Spleen (tissue), 11 donors: ENCODE data around the gene MBOAT2. TPM values are rescaled to one million over a fixed set of nuclear protein-coding genes. Genes with fewer than 3 reads are reported as not detected.

ENCODE experiments used
- DNase-seq: peaks from one replicate; pipeline ENCODE4 v3.0.0-alpha.2; 2020
- H3K27ac ChIP-seq, 8 donors: fragments of 200-600 bp; sonication (generic) in 7 of 8; 1 replicate in 4 of 8; 2 replicates in 4 of 8; pipeline versions ENCODE4 v1.5.0 to v1.8.0; 2016 to 2021; ENCODE audit warnings: inconsistent platforms in 4 of 8, mild to moderate bottlenecking in 4 of 8, moderate library complexity in 1 of 8
- H3K27me3 ChIP-seq, 7 donors: fragments of 200-600 bp; sonication (generic) in 6 of 7; replicated peaks in 1 of 7; 1 replicate in 4 of 7; 2 replicates in 3 of 7; pipeline versions ENCODE4 v1.5.0 to v1.8.0; 2016 to 2021; ENCODE audit warnings: inconsistent platforms in 3 of 7, mild to moderate bottlenecking in 1 of 7
- H3K36me3 ChIP-seq, 6 donors: fragments of 200-600 bp; sonication (generic) in 5 of 6; 1 replicate in 4 of 6; 2 replicates in 2 of 6; pipeline versions ENCODE4 v1.5.0 to v1.8.0; 2016 to 2021; ENCODE audit warnings: inconsistent platforms in 2 of 6
- H3K4me1 ChIP-seq, 6 donors: fragments of 200-600 bp; sonication (generic) in 5 of 6; 1 replicate in 3 of 6; 2 replicates in 3 of 6; pipeline versions ENCODE4 v1.5.0 to v1.8.0; 2016 to 2021; ENCODE audit warnings: inconsistent platforms in 3 of 6
- H3K4me3 ChIP-seq, 8 donors: fragments of 200-600 bp; sonication (generic) in 7 of 8; 1 replicate in 4 of 8; 2 replicates in 4 of 8; pipeline versions ENCODE4 v1.5.0 to v1.8.0; 2016 to 2021; ENCODE audit warnings: inconsistent platforms in 4 of 8, mild to moderate bottlenecking in 4 of 8, moderate library complexity in 2 of 8
- H3K9me3 ChIP-seq, 8 donors: fragments of 200-600 bp; sonication (generic) in 7 of 8; 1 replicate in 4 of 8; 2 replicates in 4 of 8; pipeline versions ENCODE4 v1.5.0 to v1.8.0; 2016 to 2021; ENCODE audit warnings: inconsistent platforms in 4 of 8
- POLR2A ChIP-seq, 3 donors: fragments of 450-650 bp; IDR thresholded peaks; one replicate each; pipeline ENCODE4 v1.5.1; 2017; ENCODE audit warnings: antibody characterized with exemption in 3 of 3, mild to moderate bottlenecking in 1 of 3
- POLR2AphosphoS5 ChIP-seq, 3 donors: sonication (generic); formaldehyde crosslinking; IDR thresholded peaks; one replicate each; pipeline ENCODE4 v1.5.1; 2017; ENCODE audit warnings: antibody characterized with exemption in 3 of 3
- WGBS, 5 donors: extraction: QIAGEN DNeasy Blood & Tissue Kit in 3 of 5; methylation state at CpG; one replicate each; pipeline versions ENCODE4 v1.1.5 to v1.1.7; 2013 to 2018; 5-methylcytosine and 5-hydroxymethylcytosine counted together
- intact Hi-C: fragments of 100-400 bp; cut with DNase I; formaldehyde crosslinking; loops from one replicate; pipeline ENCODE4 v1.15.0; 2023; ENCODE audit warnings: low total_unique reads
- polyA plus RNA-seq, 3 donors: library from polyadenylated mRNA; stranded (reverse); fragments of 200-250 nt; gene quantifications; one replicate each; pipeline ENCODE4 v1.2.1, GENCODE V29; 2013
- total RNA-seq, 7 donors: library from RNA; depleted of rRNA in 3 of 7; stranded (reverse); fragments of >200 nt in 3 of 7; fragmentation: NEBNext Ultra II Directional in 4 of 7; extraction: Animal tissue kit (Norgen Biotek cat#: 25700) in 4 of 7; gene quantifications; one replicate each; pipeline versions ENCODE4 v1.1.0 to v1.2.1, GENCODE V29; 2016 to 2021
- TF ChIP-seq, protein P1 (sequence below), 11 experiments: fragments of 200-600 bp in 7 of 11; fragments of 450-650 bp in 4 of 11; sonication (generic) in 4 of 11; IDR thresholded peaks in 8 of 11; conservative IDR thresholded peaks in 3 of 11; 1 replicate in 7 of 11; 2 replicates in 4 of 11; pipeline versions ENCODE4 v1.4.0 to v1.8.0; 2016 to 2021; ENCODE audit warnings: antibody characterized with exemption in 11 of 11, inconsistent platforms in 4 of 11, mild to moderate bottlenecking in 1 of 11
- donor health status: healthy with polysubstance abuse.
- donor health status: DM: no; HTN: no; CAD: no; lungs with moderate emphysema.
- donor health status: DM: no; HTN: no; CAD: no.
- donor health status: Bipolar disorder and iron deficiency.
- donor health status: healthy.
- donor health status: DM: no; HTN: no; CAD: no.
- donor health status: DM: yes; HTN: yes; CAD: no.

Gene MBOAT2
- total and polyA plus RNA-seq, 10 donors = 1.9 to 44.1 (median 18.3) TPM

DNA sequence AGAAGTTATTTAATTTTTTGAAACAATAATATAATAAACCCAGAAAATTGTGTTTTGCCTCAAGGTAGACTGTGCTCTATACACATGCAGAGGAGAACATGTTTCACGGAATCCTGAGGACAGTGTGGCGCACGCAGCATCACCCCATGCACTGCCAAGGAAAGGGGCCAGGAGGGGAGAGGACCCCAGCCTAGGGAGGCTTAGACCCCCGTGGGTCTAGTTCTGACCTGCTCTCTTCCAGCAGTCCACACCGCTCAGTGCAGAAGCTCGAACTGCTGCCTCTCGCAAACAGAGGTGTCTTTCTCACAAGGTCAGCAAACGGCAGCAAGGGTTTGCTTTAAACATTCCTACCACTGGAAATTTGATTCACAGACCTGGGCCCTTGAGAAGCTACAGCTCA, 114.5 kb downstream of the MBOAT2 start:
- intact Hi-C loops = no loop called here
- WGBS, 5 donors = 90 to 95% (median 94%) methylated on average over 8 of the region's 8 CpGs
- peaks cover 0 to 7% (median 0%) of the 10 kb centered on the region in 6 donors for H3K4me1 ChIP-seq
- TF ChIP-seq POLR2AphosphoS5 (IDR thresholded peaks at IDR 0.05) (no peak), POLR2A (IDR thresholded peaks at IDR 0.05) (no peak)
- TF ChIP-seq, protein P1, sequence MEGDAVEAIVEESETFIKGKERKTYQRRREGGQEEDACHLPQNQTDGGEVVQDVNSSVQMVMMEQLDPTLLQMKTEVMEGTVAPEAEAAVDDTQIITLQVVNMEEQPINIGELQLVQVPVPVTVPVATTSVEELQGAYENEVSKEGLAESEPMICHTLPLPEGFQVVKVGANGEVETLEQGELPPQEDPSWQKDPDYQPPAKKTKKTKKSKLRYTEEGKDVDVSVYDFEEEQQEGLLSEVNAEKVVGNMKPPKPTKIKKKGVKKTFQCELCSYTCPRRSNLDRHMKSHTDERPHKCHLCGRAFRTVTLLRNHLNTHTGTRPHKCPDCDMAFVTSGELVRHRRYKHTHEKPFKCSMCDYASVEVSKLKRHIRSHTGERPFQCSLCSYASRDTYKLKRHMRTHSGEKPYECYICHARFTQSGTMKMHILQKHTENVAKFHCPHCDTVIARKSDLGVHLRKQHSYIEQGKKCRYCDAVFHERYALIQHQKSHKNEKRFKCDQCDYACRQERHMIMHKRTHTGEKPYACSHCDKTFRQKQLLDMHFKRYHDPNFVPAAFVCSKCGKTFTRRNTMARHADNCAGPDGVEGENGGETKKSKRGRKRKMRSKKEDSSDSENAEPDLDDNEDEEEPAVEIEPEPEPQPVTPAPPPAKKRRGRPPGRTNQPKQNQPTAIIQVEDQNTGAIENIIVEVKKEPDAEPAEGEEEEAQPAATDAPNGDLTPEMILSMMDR (IDR thresholded peaks at IDR 0.05 in 8 of 11, conservative IDR thresholded peaks at IDR 0.05 in 3 of 11) = no peak
- no peak overlapping the region for H3K4me3 ChIP-seq
- H3K27ac ChIP-seq = no peak overlapping the region
- no peak for DNase-seq
- no peaks in the 10 kb centered on the region for H3K36me3 ChIP-seq
- no peaks in the 10 kb centered on the region for H3K27me3 ChIP-seq
- H3K9me3 ChIP-seq = no peaks in the 10 kb centered on the region

DNA sequence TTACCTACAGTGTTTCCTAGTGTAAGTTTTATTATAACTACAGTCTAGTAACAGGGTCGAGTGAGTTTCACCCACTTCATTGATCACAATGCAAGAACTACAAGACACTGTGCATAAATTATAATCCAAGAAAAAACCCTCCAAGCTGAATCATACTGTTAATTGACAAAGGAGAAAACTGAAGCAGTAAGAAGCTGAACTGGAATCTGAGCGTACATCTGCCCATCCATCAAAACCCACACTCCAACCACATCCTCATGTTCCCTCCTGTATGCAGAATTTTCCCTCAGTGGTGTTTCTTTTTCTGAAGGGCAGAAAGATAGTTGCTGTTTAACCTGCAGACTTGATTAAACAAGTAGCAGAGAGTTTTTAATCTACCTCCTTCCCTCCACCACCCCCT, 116.6 kb downstream of the MBOAT2 start:
- WGBS, 5 donors = 46 to 55% (median 54%) methylated on average over 2 of the region's 2 CpGs
- no peak for DNase-seq

DNA sequence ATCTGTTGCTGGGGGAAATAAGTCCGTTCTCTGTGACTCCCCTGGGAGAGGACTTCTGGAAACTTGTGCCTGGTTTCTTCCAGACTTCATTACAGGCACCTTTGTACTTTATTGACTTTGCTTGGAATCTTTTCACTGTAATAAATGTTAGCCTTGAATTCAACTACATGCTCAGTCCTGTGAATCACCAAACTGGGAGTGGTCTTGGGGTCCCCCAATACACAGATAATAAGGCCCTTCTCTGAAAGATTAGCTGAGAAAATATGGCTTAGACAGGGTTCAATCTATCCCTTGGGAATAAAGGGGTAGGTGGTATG, 117.3 kb downstream of the MBOAT2 start:
- DNase-seq = no peak
- Histone ChIP-seq H3K4me1 (no peaks in the 10 kb centered on the region), H3K27me3 (no peaks in the 10 kb centered on the region), H3K27ac (no peak overlapping the region), H3K36me3 (peaks cover 0 to 4% (median 0%) of the 10 kb centered on the region in 6 donors), H3K4me3 (no peak overlapping the region), H3K9me3 (no peaks in the 10 kb centered on the region)
- TF ChIP-seq, protein P1 (IDR thresholded peaks at IDR 0.05 in 8 of 11, conservative IDR thresholded peaks at IDR 0.05 in 3 of 11) = no peak
- TF ChIP-seq POLR2A (IDR thresholded peaks at IDR 0.05) (no peak), POLR2AphosphoS5 (IDR thresholded peaks at IDR 0.05) (no peak)
- 69 to 81% (median 73%) methylated on average over 1 of the region's 1 CpG for WGBS, 5 donors
- intact Hi-C loops = no loop called here

More for the DNA sequence above, 116.6 kb downstream of the MBOAT2 start:
- TF ChIP-seq POLR2A (IDR thresholded peaks at IDR 0.05) = no peak
- no peak for TF ChIP-seq POLR2AphosphoS5 (IDR thresholded peaks at IDR 0.05)
- Histone ChIP-seq H3K4me3 (no peak overlapping the region), H3K27me3 (no peaks in the 10 kb centered on the region), H3K4me1 (no peaks in the 10 kb centered on the region), H3K36me3 (no peaks in the 10 kb centered on the region), H3K27ac (no peak overlapping the region), H3K9me3 (no peaks in the 10 kb centered on the region)
- intact Hi-C loops = no loop called here

DNA sequence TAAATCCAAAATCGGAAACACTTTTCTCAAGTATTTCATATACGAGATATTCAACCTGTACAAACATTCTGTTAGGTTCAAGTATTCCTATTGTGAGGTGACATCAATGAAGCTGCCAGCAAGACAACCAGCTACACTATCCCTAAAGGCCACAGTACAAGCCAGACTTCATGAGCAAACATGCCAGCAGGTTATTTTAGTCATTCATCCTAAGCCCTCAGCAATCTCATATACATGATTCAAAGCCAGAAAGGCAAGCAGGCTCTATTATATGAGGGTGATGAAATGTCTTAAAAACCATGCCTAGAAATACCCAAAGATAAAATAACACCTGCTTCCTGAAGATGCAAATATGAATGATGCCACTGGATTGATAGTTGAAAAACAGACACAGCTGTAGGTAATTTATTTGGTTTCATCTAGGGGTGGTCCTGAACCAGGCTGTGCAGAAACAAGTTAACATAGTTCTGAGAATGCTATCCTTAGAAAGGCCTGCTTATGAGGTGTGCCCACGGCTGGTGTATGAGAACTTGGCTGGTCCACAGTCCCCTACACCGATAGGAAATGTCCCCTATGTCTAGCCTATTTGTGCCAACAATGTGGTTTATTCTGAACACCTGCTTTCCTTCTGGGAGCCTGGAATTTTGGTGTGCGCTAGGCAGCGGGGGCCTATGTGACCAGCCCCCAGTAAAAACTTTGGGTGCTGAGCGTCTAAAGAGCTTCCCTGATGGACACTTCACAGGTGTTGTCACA, 117.9 kb downstream of the MBOAT2 start:
- no peak overlapping the region for H3K4me3 ChIP-seq

More for the DNA sequence above, 117.9 kb downstream of the MBOAT2 start:
- intact Hi-C loops = no loop called here
- no peaks in the 10 kb centered on the region for H3K27me3 ChIP-seq
- H3K36me3 ChIP-seq = peaks cover 0 to 10% (median 0%) of the 10 kb centered on the region in 6 donors
- TF ChIP-seq POLR2AphosphoS5 (IDR thresholded peaks at IDR 0.05) (no peak), POLR2A (IDR thresholded peaks at IDR 0.05) (no peak)
- TF ChIP-seq, protein P1 (IDR thresholded peaks at IDR 0.05 in 8 of 11, conservative IDR thresholded peaks at IDR 0.05 in 3 of 11) = no peak
- H3K9me3 ChIP-seq = no peaks in the 10 kb centered on the region
- DNase-seq = no peak
- no peak overlapping the region for H3K27ac ChIP-seq
- H3K4me1 ChIP-seq = no peaks in the 10 kb centered on the region
- WGBS, 5 donors = 91 to 97% (median 95%) methylated on average over 7 of the region's 7 CpGs
